H1 (cell line): ENCODE data around the gene OR10A2. TPM values are rescaled to one million over a fixed set of nuclear protein-coding genes. Genes with fewer than 3 reads are reported as not detected.

Experiments
- CTCF ChIA-PET: fragments of 300-600 bp; sonication (Branson Sonifier 250); formaldehyde crosslinking; loops from one replicate; lab custom pipeline; 2021; ENCODE audit not compliant: partially characterized antibody; lab: Charles Lee
- POLR2A ChIA-PET: fragments of 300-600 bp; sonication (Branson Sonifier 250); formaldehyde crosslinking; loops from one replicate; lab custom pipeline; 2021; ENCODE audit warnings: inconsistent platforms; ENCODE audit not compliant: partially characterized antibody; lab: Charles Lee
- DNase-seq, 2 experiments: peaks; one replicate each; pipeline versions ENCODE4 v3.0.0 to v3.0.0-alpha.2; 2010 to 2022; ENCODE audit warnings: low spot score in 2 of 2, low read depth in 1 of 2, mixed read lengths in 1 of 2
- FAIRE-seq: peaks from 2 replicates; lab custom pipeline; 2011; peaks lifted over from hg19 to GRCh38; lab: Jason Lieb, UNC
- H2AFZ ChIP-seq: 2 replicates; pipeline ENCODE4 v1.8.1; 2012; ENCODE audit warnings: low read length, inconsistent platforms
- H2AK5ac ChIP-seq: 2 replicates; pipeline ENCODE4 v1.6.1; 2013; ENCODE audit warnings: low read depth, low read length
- H2BK120ac ChIP-seq: replicated peaks from 2 replicates; pipeline ENCODE3; 2013; ENCODE audit warnings: low read depth, low read length, inconsistent platforms
- H2BK12ac ChIP-seq: 2 replicates; pipeline ENCODE4 v1.6.1; 2013; ENCODE audit warnings: low read depth, low read length
- H2BK15ac ChIP-seq: 2 replicates; pipeline ENCODE4 v1.6.1; 2013; ENCODE audit warnings: low read length
- H2BK20ac ChIP-seq: 2 replicates; pipeline ENCODE4 v1.6.1; 2013; ENCODE audit warnings: low read length
- H2BK5ac ChIP-seq: 2 replicates; pipeline ENCODE4 v1.6.1; 2013; ENCODE audit warnings: low read depth, low read length
- H3K14ac ChIP-seq: 2 replicates; pipeline ENCODE4 v1.6.1; 2013; ENCODE audit warnings: inconsistent platforms; ENCODE audit not compliant: insufficient read length
- H3K18ac ChIP-seq: 2 replicates; pipeline ENCODE4 v1.6.1; 2013; ENCODE audit warnings: low read length; ENCODE audit errors: extremely low read depth
- H3K23ac ChIP-seq: 2 replicates; pipeline ENCODE4 v1.6.1; 2013; ENCODE audit warnings: inconsistent platforms; ENCODE audit not compliant: insufficient read length
- H3K23me2 ChIP-seq: 2 replicates; pipeline ENCODE4 v1.6.1; 2013; ENCODE audit warnings: low read depth, low read length
- H3K27ac ChIP-seq: 2 replicates; pipeline ENCODE4 v1.6.1; 2011; ENCODE audit warnings: low read depth, low read length, inconsistent platforms
- H3K27me3 ChIP-seq, 4 experiments: replicated peaks in 1 of 4; 1 replicate in 1 of 4; 2 replicates in 3 of 4; pipeline versions ENCODE4 v1.6.1 to v1.8.1; 2011 to 2013; ENCODE audit warnings: low read length in 3 of 4, mild to moderate bottlenecking in 3 of 4, inconsistent platforms in 2 of 4, mixed read lengths in 2 of 4, moderate library complexity in 1 of 4; ENCODE audit not compliant: control insufficient read depth in 3 of 4, insufficient read depth in 3 of 4; ENCODE audit errors: extremely low read depth in 1 of 4
- H3K36me3 ChIP-seq, 4 experiments: 2 replicates each; pipeline versions ENCODE4 v1.6.1 to v1.8.1; 2011 to 2013; ENCODE audit warnings: mild to moderate bottlenecking in 4 of 4, low read length in 3 of 4, moderate library complexity in 2 of 4, control low read depth in 1 of 4, inconsistent platforms in 1 of 4; ENCODE audit not compliant: insufficient read depth in 4 of 4, control insufficient read depth in 2 of 4
- H3K4ac ChIP-seq: replicated peaks from 2 replicates; pipeline ENCODE3; 2013; ENCODE audit warnings: low read length, low read depth, mixed read lengths, inconsistent platforms; ENCODE audit not compliant: insufficient read length
- H3K4me1 ChIP-seq, 4 experiments: replicated peaks in 1 of 4; 1 replicate in 1 of 4; 2 replicates in 3 of 4; pipeline versions ENCODE4 v1.6.1 to v1.8.1; 2011 to 2013; ENCODE audit warnings: low read length in 3 of 4, inconsistent platforms in 2 of 4, mixed read lengths in 1 of 4; ENCODE audit not compliant: insufficient read depth in 4 of 4, control insufficient read depth in 3 of 4
- H3K4me2 ChIP-seq, 2 experiments: 2 replicates each; pipeline versions ENCODE4 v1.6.1 to v1.8.1; 2011 to 2013; ENCODE audit warnings: low read depth in 2 of 2, low read length in 2 of 2, control low read depth in 1 of 2, inconsistent platforms in 1 of 2, mild to moderate bottlenecking in 1 of 2; ENCODE audit not compliant: insufficient read depth in 1 of 2
- H3K4me3 ChIP-seq, 4 experiments: fragments of 200-600, 300-600 bp in 1 of 4; sonication (generic), shearing (Covaris generic), sonication (Bioruptor Twin) in 1 of 4; 2 replicates each; pipeline versions ENCODE4 v1.5.1 to v1.8.1; 2011 to 2016; ENCODE audit warnings: low read length in 4 of 4, low read depth in 3 of 4, control low read depth in 2 of 4, inconsistent platforms in 2 of 4, mild to moderate bottlenecking in 2 of 4, mixed read lengths in 1 of 4, moderate library complexity in 1 of 4; ENCODE audit not compliant: insufficient read depth in 2 of 4; ENCODE audit errors: extremely low read depth in 1 of 4
- H3K56ac ChIP-seq: replicated peaks from 2 replicates; pipeline ENCODE3; 2013; ENCODE audit warnings: low read depth, mild to moderate bottlenecking, mixed read lengths, low read length, inconsistent platforms; ENCODE audit not compliant: insufficient read length
- H3K79me1 ChIP-seq: 2 replicates; pipeline ENCODE4 v1.6.1; 2013; ENCODE audit warnings: low read depth, low read length, control low read depth
- H3K79me2 ChIP-seq, 2 experiments: 2 replicates each; pipeline versions ENCODE4 v1.6.1 to v1.8.1; 2012 to 2013; ENCODE audit warnings: low read length in 2 of 2, mild to moderate bottlenecking in 2 of 2, inconsistent platforms in 1 of 2; ENCODE audit not compliant: insufficient read depth in 2 of 2, control insufficient read depth in 1 of 2
- H3K9ac ChIP-seq, 4 experiments: replicated peaks in 1 of 4; 1 replicate in 1 of 4; 2 replicates in 3 of 4; pipeline versions ENCODE4 v1.6.1 to v1.8.1; 2011 to 2013; ENCODE audit warnings: low read depth in 3 of 4, low read length in 3 of 4, control low read depth in 2 of 4, mild to moderate bottlenecking in 2 of 4, moderate library complexity in 2 of 4, inconsistent platforms in 1 of 4; ENCODE audit errors: extremely low read depth in 1 of 4
- H3K9me3 ChIP-seq, 2 experiments: 2 replicates each; pipeline versions ENCODE4 v1.6.1 to v1.8.1; 2012 to 2013; ENCODE audit warnings: mild to moderate bottlenecking in 2 of 2, moderate library complexity in 2 of 2, control low read depth in 1 of 2, inconsistent platforms in 1 of 2, low read depth in 1 of 2, low read length in 1 of 2, mixed read lengths in 1 of 2; ENCODE audit not compliant: insufficient read depth in 2 of 2
- H4K20me1 ChIP-seq, 2 experiments: replicated peaks in 1 of 2; 2 replicates each; pipeline versions ENCODE3 to v1.8.1; 2011 to 2013; ENCODE audit warnings: inconsistent platforms in 2 of 2, low read length in 2 of 2, mild to moderate bottlenecking in 1 of 2; ENCODE audit not compliant: insufficient read depth in 2 of 2, control insufficient read depth in 1 of 2
- H4K5ac ChIP-seq: 2 replicates; pipeline ENCODE4 v1.6.1; 2013; ENCODE audit warnings: low read length, low read depth, mixed read lengths, inconsistent platforms; ENCODE audit not compliant: insufficient read length
- H4K8ac ChIP-seq: 2 replicates; pipeline ENCODE4 v1.8.0; 2013; ENCODE audit warnings: mild to moderate bottlenecking, moderate library complexity, low read length, inconsistent platforms; ENCODE audit not compliant: insufficient read depth; ENCODE audit errors: extremely low read depth
- H4K91ac ChIP-seq: replicated peaks from 2 replicates; pipeline ENCODE3; 2013; ENCODE audit warnings: low read length, mixed read lengths, inconsistent platforms; ENCODE audit not compliant: insufficient read length
- CBX5 ChIP-seq: fragments of 300-800, 300-1000 bp; sonication (generic); IDR thresholded peaks from 2 replicates; pipeline ENCODE4 v1.7.1; 2016; ENCODE audit warnings: antibody characterized with exemption, low read length, low read depth
- CEBPB ChIP-seq: IDR thresholded peaks from 2 replicates; pipeline ENCODE4 v1.6.1; 2012; ENCODE audit warnings: low read depth, low read length
- JUND ChIP-seq: IDR thresholded peaks from 2 replicates; pipeline ENCODE4 v1.6.1; 2011; ENCODE audit warnings: mild to moderate bottlenecking, improper control_type of control experiment, low read length
- KDM5A ChIP-seq: fragments of 200-600 bp; IDR thresholded peaks from 2 replicates; pipeline ENCODE4 v1.7.1; 2012; ENCODE audit warnings: mild to moderate bottlenecking, low read length, inconsistent platforms, mixed read lengths
- POLR2A ChIP-seq, 2 experiments: IDR thresholded peaks; 1 replicate in 1 of 2; 2 replicates in 1 of 2; pipeline ENCODE4 v1.6.1; 2011; ENCODE audit warnings: low read depth in 2 of 2, low read length in 2 of 2, mild to moderate bottlenecking in 2 of 2; ENCODE audit errors: control extremely low read depth in 1 of 2
- SUZ12 ChIP-seq: fragments of 200-600 bp; sonication (generic); IDR thresholded peaks from 2 replicates; pipeline ENCODE4 v1.6.1; 2012; ENCODE audit warnings: mild to moderate bottlenecking, inconsistent platforms, low read length, moderate library complexity, mixed read lengths
- TAF1 ChIP-seq: IDR thresholded peaks from 2 replicates; pipeline ENCODE4 v1.6.1; 2011; ENCODE audit warnings: mild to moderate bottlenecking, low read depth, low read length
- YY1 ChIP-seq: IDR thresholded peaks from 2 replicates; pipeline ENCODE4 v1.6.1; 2011; ENCODE audit warnings: low read depth, mild to moderate bottlenecking, low read length
- WGBS, 2 experiments: shearing (Covaris generic) in 1 of 2; methylation state at CpG; one replicate each; pipeline versions ENCODE4 v1.1.6 to v1.1.7; 2013 to 2015; ENCODE audit warnings: low lambda C conversion rate in 2 of 2, mixed read lengths in 2 of 2, inconsistent platforms in 1 of 2, low coverage in 1 of 2, missing lambda C conversion rate in 1 of 2; ENCODE audit not compliant: insufficient replicate concordance in 2 of 2, insufficient coverage in 1 of 2, insufficient read length in 1 of 2; ENCODE audit errors: extremely low coverage in 1 of 2, missing lambda C conversion rate in 1 of 2; 5-methylcytosine and 5-hydroxymethylcytosine counted together
- polyA plus RNA-seq, 7 experiments: library from polyadenylated mRNA; depleted of rRNA in 3 of 7; stranded (reverse) in 5 of 7; unstranded in 2 of 7; fragments of >200 nt in 5 of 7; fragments of 200-250 nt in 2 of 7; gene quantifications; 1 replicate in 5 of 7; 2 replicates in 1 of 7; 4 replicates in 1 of 7; pipeline versions ENCODE4 v1.2.1 to v1.2.3, GENCODE V29; 2011 to 2013; ENCODE audit warnings: missing spikeins in 2 of 7, mixed read lengths in 2 of 7
- total RNA-seq: library from RNA; stranded (reverse); fragmentation: NEBNext Ultra II Directional; extraction: Animal tissue kit (Norgen Biotek cat#: 25700); gene quantifications from 2 replicates; pipeline ENCODE4 v1.2.1, GENCODE V29; 2021

Gene OR10A2
- total and polyA plus RNA-seq, 2 of the 8 experiments (the other 6 are each of a cell fraction or from before 2014, with no cell fraction given), result not detected

- Histone ChIP-seq H3K27me3 (peaks cover 0 to 1% (median 0%) of the 10 kb centered on the region in 4 experiments; a peak in 1 of 7 replicates), H3K79me2 (no peaks in the 10 kb centered on the region), H3K4ac (no peak overlapping the region), H4K8ac (no peak overlapping the region), H2BK20ac (no peak overlapping the region), H3K4me1 (no peaks in the 10 kb centered on the region), H3K23ac (no peak overlapping the region), H3K9ac (no peak overlapping the region), H2BK5ac (no peak overlapping the region), H2AK5ac (no peak overlapping the region), H2BK15ac (no peak overlapping the region), H3K23me2 (no peaks in the 10 kb centered on the region), H3K36me3 (no peaks in the 10 kb centered on the region), H3K4me2 (no peak overlapping the region), H3K27ac (no peak overlapping the region), H3K9me3 (no peaks in the 10 kb centered on the region), H4K91ac (no peak overlapping the region), H3K79me1 (no peaks in the 10 kb centered on the region), H2AFZ (no peak overlapping the region), H2BK12ac (no peak overlapping the region), H4K5ac (no peak overlapping the region), H3K14ac (no peak overlapping the region)
- DNase-seq (no peak), FAIRE-seq (no peak)
- 95% methylated on average over 1 of the region's 1 CpG; no CpG with 5 or more reads in 1 of the 2 experiments for WGBS, 2 experiments
- TF ChIP-seq JUND (no peak), POLR2A (IDR thresholded peaks at IDR 0.05; ENCODE audit: control extremely low read depth in 1 of 2, low read depth in 2 of 2, low read length in 2 of 2) (no peak), YY1 (no peak), CEBPB (no peak), TAF1 (no peak), SUZ12 (no peak), CBX5 (no peak), KDM5A (no peak)
- TF ChIP-seq, all 59 proteins: peak for 0
- H2BK120ac ChIP-seq, result no peak overlapping the region
- no peak overlapping the region for H3K4me3 ChIP-seq
- H3K18ac ChIP-seq, result no peak overlapping the region
- no peaks in the 10 kb centered on the region for H4K20me1 ChIP-seq
- ChIA-PET CTCF (interaction anchor here (0.9 to 2.3 kb wide), 4 partner anchors 22 to 135 kb away, joined by 3 to 9 read pairs (median 4); no protein-coding TSS in a partner anchor), POLR2A (interaction anchor here (1.5 kb wide), 1 partner anchor 37 kb away, joined by 4 read pairs; the partner anchor contains the start of gene ZNF215)
- no peak overlapping the region for H3K56ac ChIP-seq
Measured at GRCh38 chr11:6889835-6890234, 27.0 kb downstream of the OR10A2 start.
